Stimulated activated CD8-positive, alpha-beta memory T cell treated with anti-CD3 and anti-CD28 coated beads, Interleukin-7, amount 100 ng/mL, for 24 hours (primary cell): ENCODE results near the gene CREB1.
"Not testable (repeated sequence)": the region's sequence is repeated elsewhere in the genome, so short reads cannot be mapped to it uniquely, and the experiment has no call there.

Experiments
- DNase-seq: peaks from one replicate; pipeline ENCODE4 v3.0.0-alpha.2; 2020; ENCODE audit warnings: low read depth

CREB1 gene

DNA sequence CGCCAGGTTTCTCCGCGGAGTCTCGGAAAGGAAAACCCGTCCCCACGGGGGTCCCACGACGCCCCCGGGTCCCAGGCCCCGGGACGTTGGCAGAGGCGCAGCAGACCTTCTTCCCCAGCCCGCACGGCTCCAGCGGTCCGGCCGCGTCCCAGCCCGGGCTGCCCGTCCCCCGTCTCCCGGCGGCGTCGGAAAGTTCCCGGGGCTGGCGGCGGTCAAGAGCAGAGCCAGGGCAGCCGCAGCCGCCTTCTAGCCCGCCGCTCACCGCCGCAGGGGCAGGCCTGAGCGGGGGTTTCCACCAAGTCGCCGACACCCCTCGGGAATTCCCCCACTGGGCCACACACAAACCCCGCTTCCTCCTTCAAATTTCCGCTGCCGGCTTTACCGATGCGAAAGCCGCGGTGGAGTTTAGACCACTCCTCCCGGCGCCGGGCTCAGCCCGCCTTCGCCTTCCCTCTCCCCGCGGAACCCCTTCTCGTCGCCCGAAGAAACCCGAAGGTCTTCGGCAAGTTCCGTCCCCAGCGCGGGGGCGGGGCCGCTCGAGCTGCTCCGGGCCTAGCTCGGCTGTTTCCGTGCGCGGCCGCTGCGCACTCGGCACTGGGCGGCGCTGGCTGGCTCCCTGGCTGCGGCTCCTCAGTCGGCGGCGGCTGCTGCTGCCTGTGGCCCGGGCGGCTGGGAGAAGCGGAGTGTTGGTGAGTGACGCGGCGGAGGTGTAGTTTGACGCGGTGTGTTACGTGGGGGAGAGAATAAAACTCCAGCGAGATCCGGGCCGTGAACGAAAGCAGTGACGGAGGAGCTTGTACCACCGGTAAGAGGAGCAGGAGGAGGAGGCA is at the start of gene CREB1:
Gene CREB1 (plus strand): TSS at position 633 of the 830 bp plus-strand sequence. CDS start 25,674 bp downstream, outside the sequence.
- peak; percentile 99 for DNase-seq

DNA sequence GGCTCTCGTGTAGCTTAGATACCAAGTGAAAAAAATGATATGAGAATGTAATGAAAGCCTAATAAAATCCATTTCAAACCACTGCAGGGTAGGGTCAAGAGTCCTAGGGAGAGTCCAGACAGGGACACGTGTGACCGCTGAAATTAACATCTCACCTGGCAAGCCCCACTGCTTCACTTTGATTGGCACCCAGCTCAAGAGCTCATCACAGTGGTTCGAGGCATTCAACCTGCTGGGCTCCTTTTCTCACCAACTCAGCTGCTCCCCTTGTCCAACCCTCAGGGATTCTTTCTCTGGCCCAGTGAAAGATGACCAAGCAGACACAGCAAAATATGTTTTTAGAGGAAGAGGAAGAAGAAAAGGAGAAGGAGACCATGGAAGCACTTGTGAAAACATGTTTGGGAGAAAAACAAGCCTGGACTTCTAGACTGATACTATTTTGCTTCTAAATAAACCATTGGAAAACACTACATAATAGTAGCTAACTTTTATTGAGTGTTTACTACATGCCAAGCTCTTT is 49.2 kb upstream of the CREB1 start:
- DNase-seq = no peak

- no peak for DNase-seq
Observed at GRCh38 chr2:207481924-207482323, 47.8 kb upstream of the CREB1 start.

- DNase-seq = no peak
Observed at GRCh38 chr2:207482630-207483029, 47.1 kb upstream of the CREB1 start.

DNA sequence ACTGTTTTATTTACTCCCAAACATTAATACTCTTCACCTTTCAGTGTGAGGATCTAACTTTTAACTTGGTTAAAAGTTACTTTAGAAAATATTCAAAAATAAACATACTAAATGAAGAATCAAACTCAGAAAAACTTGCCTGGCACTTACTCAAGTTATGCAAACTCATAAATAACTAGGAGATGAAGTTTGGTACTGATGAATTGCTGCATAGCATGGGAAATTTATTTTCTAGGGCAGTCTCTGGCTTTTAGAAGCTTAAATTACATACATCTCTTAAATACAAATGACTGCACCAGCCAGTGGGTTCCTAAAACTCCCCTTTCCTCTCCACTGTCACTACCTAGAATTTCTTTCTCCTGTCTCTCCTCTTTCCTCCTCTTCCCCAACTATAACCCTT is 46.7 kb upstream of the CREB1 start:
- no peak for DNase-seq

- no peak for DNase-seq
Observed at GRCh38 chr2:207483477-207483876, 46.3 kb upstream of the CREB1 start.

DNA sequence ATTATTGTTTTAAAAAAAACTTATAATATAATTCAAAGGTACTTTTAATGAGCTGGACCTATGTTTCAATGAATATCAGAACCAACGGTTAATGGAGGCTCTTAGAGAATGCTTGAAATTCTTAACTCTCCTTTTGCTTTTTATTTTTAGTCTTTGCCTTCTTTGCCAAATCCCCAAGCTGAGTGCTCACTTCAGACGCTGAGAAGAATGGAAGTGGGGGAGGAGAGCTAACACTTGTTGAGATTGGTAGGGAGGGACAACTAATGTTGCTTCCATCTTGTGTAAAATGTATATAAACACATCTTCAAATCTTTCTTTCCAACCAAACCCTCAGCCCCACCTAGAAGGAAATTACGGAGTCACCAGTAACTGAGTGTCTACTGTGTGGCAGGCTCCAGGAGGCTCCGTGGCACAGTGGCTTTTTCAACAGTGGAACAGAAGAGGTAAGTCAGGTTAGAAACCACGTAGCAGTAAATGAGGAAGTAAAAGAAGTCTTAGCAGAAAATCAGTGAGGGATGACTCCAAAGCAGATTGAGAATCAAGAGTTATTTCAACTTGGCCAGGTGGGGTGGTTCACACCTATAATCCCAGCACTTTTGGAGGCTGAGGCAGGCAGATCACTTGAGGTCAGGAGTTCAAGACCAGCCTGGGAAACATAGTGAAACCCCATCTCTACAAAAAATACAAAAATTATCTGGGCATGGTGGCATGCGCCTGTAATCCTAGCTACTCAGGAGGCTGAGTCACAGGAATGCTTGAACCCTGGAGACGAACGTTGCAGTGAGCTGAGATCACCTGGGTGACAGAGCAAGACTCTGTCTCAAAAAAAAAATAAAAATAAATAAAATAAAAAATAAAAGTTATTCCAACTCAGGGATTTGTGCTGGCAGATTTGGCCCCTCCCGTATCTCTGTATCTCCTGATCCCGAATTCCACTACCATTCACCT is 45.0 kb upstream of the CREB1 start:
- no peak for DNase-seq

DNA sequence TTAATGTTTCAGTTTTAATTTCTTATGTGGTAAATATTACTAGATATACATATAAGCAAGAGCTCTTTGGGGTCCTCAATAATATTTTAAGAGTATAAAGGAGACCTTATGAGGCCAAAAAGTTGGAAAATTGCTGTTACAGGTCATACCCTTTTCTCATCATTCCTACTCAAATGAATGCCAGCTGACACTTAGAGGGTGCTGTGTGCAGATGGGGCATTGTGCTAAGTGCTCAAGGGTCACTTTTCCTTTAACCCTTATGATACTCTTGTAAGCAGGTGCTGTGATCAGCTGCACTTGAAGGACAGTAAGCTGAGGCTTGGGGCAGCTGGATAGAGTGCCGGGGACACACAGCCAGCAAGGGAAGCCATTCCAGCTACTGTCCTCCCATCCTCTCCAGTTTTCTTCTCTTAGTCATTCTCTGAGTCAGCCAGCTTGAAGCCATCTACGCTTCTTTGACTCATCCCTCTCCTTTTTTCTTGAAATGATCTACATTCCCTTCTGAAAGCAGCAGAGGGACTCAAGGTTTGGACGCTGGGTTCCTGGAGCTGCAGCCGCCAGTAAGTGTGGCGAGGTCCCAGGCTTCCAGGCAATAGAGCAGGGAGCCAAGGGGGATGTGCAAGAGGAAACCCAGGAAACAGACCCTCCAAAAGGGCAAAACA is 42.0 kb upstream of the CREB1 start:
- no peak for DNase-seq

- DNase-seq = no peak
Observed at GRCh38 chr2:207489251-207489650, 40.5 kb upstream of the CREB1 start.

GRCh38 chr2:207490441-207490840 is 39.3 kb upstream of the CREB1 start:
- DNase-seq = no peak

GRCh38 chr2:207491086-207491485 is 38.7 kb upstream of the CREB1 start:
- no peak for DNase-seq

DNA sequence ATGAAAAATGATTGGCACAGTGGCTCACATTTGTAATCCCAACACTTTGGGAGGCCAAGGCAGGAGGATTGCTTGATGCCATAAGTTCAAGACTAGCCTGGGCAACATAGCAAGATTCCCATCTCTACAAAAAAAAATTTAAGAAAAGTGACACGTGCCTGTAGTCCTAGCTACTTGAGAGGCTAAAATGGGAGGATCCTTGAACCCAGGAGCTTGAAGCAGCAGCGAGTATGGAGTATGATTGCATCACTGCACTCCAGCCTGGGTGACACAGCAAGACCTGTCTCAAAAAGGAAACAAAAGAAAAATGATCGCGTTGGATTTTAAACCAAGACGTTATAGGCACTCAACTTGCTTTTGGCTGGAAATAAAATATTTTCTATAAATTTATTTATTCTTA is 37.8 kb upstream of the CREB1 start:
- DNase-seq = no peak

- no peak for DNase-seq
Observed at GRCh38 chr2:207492461-207492860, 37.3 kb upstream of the CREB1 start.

DNA sequence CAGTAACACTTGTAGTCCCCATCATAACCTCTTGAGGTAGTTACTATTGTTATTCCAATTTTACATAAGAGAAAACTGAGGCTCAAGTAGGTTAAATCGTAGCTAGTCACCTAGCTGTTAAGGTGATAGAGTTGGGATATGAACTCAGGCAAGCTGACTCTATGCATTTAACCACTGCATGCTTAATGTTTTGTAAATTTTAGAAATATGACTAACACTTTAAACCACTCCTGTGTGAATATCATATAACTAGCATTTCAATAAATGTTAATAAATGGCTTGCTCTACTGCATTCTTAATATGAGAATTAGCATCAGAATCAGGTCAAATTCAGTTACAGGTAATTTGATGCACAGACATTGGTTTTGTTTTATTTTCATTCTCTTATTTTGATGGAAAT is 35.6 kb upstream of the CREB1 start:
- no peak for DNase-seq

GRCh38 chr2:207496936-207497335 is 32.8 kb upstream of the CREB1 start:
- not testable (repeated sequence) for DNase-seq

DNA sequence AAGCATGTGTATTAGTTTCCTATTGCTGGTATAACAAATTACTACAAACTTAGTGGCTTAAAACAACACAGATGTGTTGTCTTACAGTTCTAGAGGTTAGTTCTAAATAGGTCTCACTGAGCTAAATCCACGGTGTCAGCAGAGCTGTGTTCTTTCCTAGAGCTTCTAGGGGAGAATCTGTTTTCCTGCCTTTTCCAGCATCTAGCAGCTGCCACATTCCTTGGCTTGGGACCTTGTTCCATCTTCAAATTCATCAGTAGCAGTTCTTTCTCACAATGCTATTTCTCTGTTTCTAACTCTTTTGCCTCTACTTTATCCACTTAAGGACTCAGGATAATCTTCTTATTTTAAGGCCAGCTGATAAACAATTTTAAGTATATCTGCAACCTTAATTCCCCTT is 32.2 kb upstream of the CREB1 start:
- no peak for DNase-seq

DNA sequence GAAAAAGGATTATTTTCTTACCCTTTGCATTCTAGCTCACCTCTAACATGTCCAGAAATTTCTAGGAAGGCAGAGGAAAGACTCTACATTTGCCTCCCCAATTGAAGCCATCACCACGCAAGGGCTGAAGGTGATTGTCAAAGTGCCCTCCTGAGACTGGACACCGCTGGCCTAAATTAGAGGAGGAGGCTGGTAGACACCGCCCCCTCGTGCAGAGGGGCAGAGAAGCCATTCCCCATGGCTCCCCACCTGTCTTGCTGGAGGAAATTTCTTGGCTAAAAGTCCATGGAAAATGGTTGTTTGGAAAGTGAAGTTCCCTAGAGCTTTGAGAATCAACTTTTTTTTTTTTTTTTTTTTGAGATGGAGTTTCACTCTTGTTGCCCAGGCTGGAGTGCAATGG is 31.3 kb upstream of the CREB1 start:
- DNase-seq = no peak

GRCh38 chr2:207499114-207499513 is 30.6 kb upstream of the CREB1 start:
- DNase-seq = no peak

- DNase-seq = no peak
Observed at GRCh38 chr2:207501802-207502576, 27.8 kb upstream of the CREB1 start.

DNA sequence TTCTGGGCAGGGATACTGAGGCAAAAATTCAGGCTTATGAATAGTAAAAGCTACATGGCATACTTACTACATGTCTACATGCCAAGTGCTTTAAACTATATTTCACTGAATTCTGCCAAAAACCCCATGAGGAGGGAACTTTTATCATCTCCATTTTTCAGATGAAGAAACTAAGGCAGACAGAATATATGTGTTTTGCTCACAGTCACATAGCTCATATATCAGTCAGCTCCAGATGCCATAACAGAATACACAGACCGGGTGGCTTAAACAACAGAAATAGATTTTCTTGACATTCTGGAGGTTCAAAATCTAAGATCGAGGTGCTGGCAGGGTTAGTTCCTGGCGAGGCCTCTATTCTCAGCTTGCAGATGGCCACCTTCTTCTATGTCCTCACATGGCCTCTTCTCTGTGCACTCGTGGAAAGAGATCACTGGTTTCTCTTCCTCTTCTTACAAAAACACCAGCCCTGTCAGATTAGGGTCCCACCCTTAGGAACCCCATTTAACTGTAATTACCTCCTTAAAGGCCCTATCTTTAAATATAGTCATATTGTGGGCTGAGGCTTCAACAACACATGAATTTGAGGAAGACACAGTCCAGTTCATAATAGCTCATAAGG is 27.1 kb upstream of the CREB1 start:
- no peak for DNase-seq

- DNase-seq = no peak
Observed at GRCh38 chr2:207503234-207503633, 26.5 kb upstream of the CREB1 start.
